Endodermal cell (in vitro differentiated cells): Measurements from ENCODE around the gene PPFIBP2. TPM values are rescaled to one million over a fixed set of nuclear protein-coding genes. Genes with fewer than 3 reads are reported as not detected.

Experiments used
- DNase-seq: peaks from one replicate; pipeline ENCODE4 v3.0.0-alpha.2; 2017
- H3K27ac ChIP-seq: 2 replicates; pipeline ENCODE4 v1.5.1; 2013; ENCODE audit warnings: mild to moderate bottlenecking, low read depth, low read length, moderate library complexity
- H3K27me3 ChIP-seq: 2 replicates; pipeline ENCODE4 v1.6.1; 2013; ENCODE audit warnings: mild to moderate bottlenecking, low read length, moderate library complexity; ENCODE audit not compliant: insufficient read depth, control insufficient read depth, poor library complexity, severe bottlenecking
- H3K36me3 ChIP-seq: 2 replicates; pipeline ENCODE4 v1.7.0; 2013; ENCODE audit warnings: mild to moderate bottlenecking, low read length, moderate library complexity; ENCODE audit not compliant: control insufficient read depth, insufficient read depth
- H3K4me1 ChIP-seq: one replicate; pipeline ENCODE4 v1.7.0; 2013; ENCODE audit warnings: low read length; ENCODE audit not compliant: control insufficient read depth, insufficient read depth
- H3K4me3 ChIP-seq: 2 replicates; pipeline ENCODE4 v1.5.1; 2013; ENCODE audit warnings: mild to moderate bottlenecking, low read length, moderate library complexity
- H3K9ac ChIP-seq: 2 replicates; pipeline ENCODE4 v1.6.1; 2013; ENCODE audit warnings: mild to moderate bottlenecking, low read length, moderate library complexity; ENCODE audit not compliant: poor library complexity, severe bottlenecking; ENCODE audit errors: extremely low read depth
- H3K9me3 ChIP-seq: 2 replicates; pipeline ENCODE4 v1.6.1; 2013; ENCODE audit warnings: mild to moderate bottlenecking, low read length, moderate library complexity; ENCODE audit not compliant: control insufficient read depth
- H3K27ac Mint-ChIP-seq: 2 replicates; pipeline ENCODE4 v1.8.0; 2020; ENCODE audit warnings: mixed read lengths
- H3K27me3 Mint-ChIP-seq: 2 replicates; pipeline ENCODE4 v1.8.0; 2021; ENCODE audit warnings: mild to moderate bottlenecking, mixed read lengths; ENCODE audit not compliant: insufficient read depth
- H3K36me3 Mint-ChIP-seq: 2 replicates; pipeline ENCODE4 v1.8.0; 2020; ENCODE audit warnings: low read depth, mixed read lengths
- H3K4me1 Mint-ChIP-seq: 2 replicates; pipeline ENCODE4 v1.8.0; 2020; ENCODE audit warnings: mixed read lengths
- H3K4me3 Mint-ChIP-seq: 2 replicates; pipeline ENCODE4 v1.8.0; 2020; ENCODE audit warnings: mild to moderate bottlenecking, moderate library complexity, mixed read lengths
- H3K9me3 Mint-ChIP-seq: 2 replicates; pipeline ENCODE4 v1.8.0; 2020; ENCODE audit warnings: mild to moderate bottlenecking, mixed read lengths
- CTCF ChIP-seq: fragments of 200-600 bp; sonication (generic); conservative IDR thresholded peaks from 2 replicates; pipeline ENCODE4 v1.5.0; 2021; ENCODE audit warnings: antibody characterized with exemption, mild to moderate bottlenecking
- WGBS, 2 experiments: methylation state at CpG; one replicate each; pipeline versions ENCODE4 v1.1.5 to v1.1.7; 2013; ENCODE audit warnings: missing lambda C conversion rate in 2 of 2, mixed read lengths in 1 of 2; ENCODE audit not compliant: insufficient coverage in 1 of 2, insufficient read length in 1 of 2; 5-methylcytosine and 5-hydroxymethylcytosine counted together
- total RNA-seq, 2 donors: library from RNA; stranded (reverse); fragmentation: NEBNext Ultra II Directional in 1 of 2; extraction: Animal tissue kit (Norgen Biotek cat#: 25700) in 1 of 2; gene quantifications; 2 replicates in 1 of 2; 3 replicates in 1 of 2; pipeline ENCODE4 v1.2.1, GENCODE V29; 2021

Gene PPFIBP2
- total RNA-seq, 2 donors from 2014 or later = 149 to 195 TPM

GRCh38 chr11:7544021-7544420, 30.2 kb downstream of the PPFIBP2 start:
- Histone ChIP-seq H3K4me1 (peaks cover 5% of the 10 kb centered on the region), H3K4me3 (no peak overlapping the region), H3K36me3 (no peaks in the 10 kb centered on the region), H3K9me3 (no peaks in the 10 kb centered on the region), H3K9ac (no peak overlapping the region), H3K27ac (no peak overlapping the region), H3K27me3 (no peaks in the 10 kb centered on the region)
- H3K27ac Mint-ChIP-seq = no peak overlapping the region
- H3K4me1 Mint-ChIP-seq = peaks cover 51% of the 10 kb centered on the region
- no peaks in the 10 kb centered on the region for H3K36me3 Mint-ChIP-seq
- H3K4me3 Mint-ChIP-seq = no peak overlapping the region
- peaks cover 1% of the 10 kb centered on the region for H3K27me3 Mint-ChIP-seq
- TF ChIP-seq CTCF = no peak
- H3K9me3 Mint-ChIP-seq = no peaks in the 10 kb centered on the region
- DNase-seq = no peak
- WGBS, 2 experiments = 82 to 100% methylated on average over 1 to 3 of the region's 3 CpGs

DNA sequence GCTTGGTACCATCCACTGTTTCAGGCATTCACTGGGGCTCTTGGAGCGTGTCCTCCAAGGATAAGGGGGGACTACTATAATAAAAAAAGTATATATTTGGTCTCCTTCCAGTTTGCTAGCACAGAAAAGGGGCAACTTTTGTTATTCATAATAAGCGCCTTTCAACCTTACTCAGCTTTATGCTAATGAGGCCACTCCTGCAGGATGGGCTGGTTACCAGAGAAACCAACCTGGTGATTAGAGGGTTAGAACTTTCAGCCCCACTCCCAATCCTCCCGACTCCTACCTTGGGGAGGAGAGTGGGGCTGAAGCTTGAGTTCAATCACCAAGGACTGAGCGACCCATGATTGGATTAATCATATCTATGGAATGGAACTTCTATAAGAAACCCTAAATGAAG, 31.8 kb downstream of the PPFIBP2 start:
- Histone ChIP-seq H3K27me3 (no peaks in the 10 kb centered on the region), H3K36me3 (peaks cover 13% of the 10 kb centered on the region), H3K27ac (no peak overlapping the region), H3K9ac (no peak overlapping the region), H3K4me3 (no peak overlapping the region), H3K9me3 (no peaks in the 10 kb centered on the region), H3K4me1 (peaks cover under 1% of the 10 kb centered on the region)
- Mint-ChIP-seq H3K4me1 (peaks cover 42% of the 10 kb centered on the region), H3K9me3 (no peaks in the 10 kb centered on the region), H3K27ac (no peak overlapping the region), H3K27me3 (no peaks in the 10 kb centered on the region), H3K36me3 (peaks cover 6% of the 10 kb centered on the region), H3K4me3 (no peak overlapping the region)
- no peak for DNase-seq
- TF ChIP-seq CTCF = no peak
- 81 to 100% methylated on average over 1 to 4 of the region's 4 CpGs for WGBS, 2 experiments

DNA sequence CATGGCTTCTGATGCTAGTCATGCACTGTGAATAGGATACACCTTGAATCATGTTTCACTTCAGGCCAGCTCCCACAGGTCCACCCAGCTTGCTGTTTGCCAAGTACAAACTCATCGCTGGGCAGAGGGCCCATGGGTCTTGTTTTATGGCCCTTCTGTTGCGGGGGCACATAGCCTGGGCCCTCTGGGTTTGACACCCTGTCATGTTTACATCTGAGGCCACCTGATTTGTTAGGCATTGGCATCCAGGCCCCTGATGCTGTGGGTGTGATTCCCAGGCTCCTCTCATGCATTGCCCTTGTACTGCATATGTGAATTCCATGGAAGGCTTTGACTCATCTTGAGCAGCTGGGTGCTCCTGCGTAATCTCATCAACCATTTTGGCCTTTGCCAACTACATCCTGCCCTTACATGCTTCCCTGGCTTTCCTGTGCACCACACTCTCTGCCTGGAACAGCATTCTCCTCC, 32.6 kb downstream of the PPFIBP2 start:
- Mint-ChIP-seq H3K27ac (no peak overlapping the region), H3K4me3 (no peak overlapping the region), H3K4me1 (peaks cover 34% of the 10 kb centered on the region), H3K27me3 (no peaks in the 10 kb centered on the region), H3K36me3 (peaks cover 6% of the 10 kb centered on the region), H3K9me3 (no peaks in the 10 kb centered on the region)
- WGBS, 2 experiments = 94 to 95% methylated on average over 3 of the region's 3 CpGs
- H3K36me3 ChIP-seq = peaks cover 18% of the 10 kb centered on the region
- H3K4me3 ChIP-seq = no peak overlapping the region
- no peak for DNase-seq
- no peak overlapping the region for H3K27ac ChIP-seq
- H3K27me3 ChIP-seq = no peaks in the 10 kb centered on the region
- TF ChIP-seq CTCF = no peak
- no peaks in the 10 kb centered on the region for H3K9me3 ChIP-seq
- H3K4me1 ChIP-seq = no peaks in the 10 kb centered on the region
- no peak overlapping the region for H3K9ac ChIP-seq
